Neural progenitor cell (in vitro differentiated cells): Measurements from ENCODE around the gene FAM236B. TPM values are rescaled to one million over a fixed set of nuclear protein-coding genes. Genes with fewer than 3 reads are reported as not detected.
"Not testable (repeated sequence)": the region's sequence is repeated elsewhere in the genome, so short reads cannot be mapped to it uniquely, and the experiment has no call there.

Experiments
- DNase-seq: peaks from one replicate; pipeline ENCODE4 v3.0.0-alpha.2; 2016; ENCODE audit warnings: low spot score
- H2AFZ ChIP-seq: fragments of 200-600 bp; sonication (generic); replicated peaks from 2 replicates; pipeline ENCODE4 v1.6.1; 2016; ENCODE audit warnings: antibody characterized with exemption
- H3F3A ChIP-seq: fragments of 200-600 bp; sonication (generic); 2 replicates; pipeline ENCODE4 v1.6.1; 2016; ENCODE audit warnings: antibody characterized with exemption, low read depth
- H3K27ac ChIP-seq: fragments of 200-600 bp; sonication (generic); 2 replicates; pipeline ENCODE4 v1.5.1; 2016; ENCODE audit warnings: mild to moderate bottlenecking
- H3K27me3 ChIP-seq: fragments of 200-600 bp; sonication (generic); 2 replicates; pipeline ENCODE4 v1.6.1; 2016; ENCODE audit warnings: mild to moderate bottlenecking, moderate library complexity
- H3K36me3 ChIP-seq: fragments of 200-600 bp; sonication (generic); 2 replicates; pipeline ENCODE4 v1.5.1; 2016
- H3K4me1 ChIP-seq: fragments of 200-600 bp; sonication (generic); 2 replicates; pipeline ENCODE4 v1.6.1; 2016; ENCODE audit warnings: mixed run types
- H3K4me2 ChIP-seq: fragments of 200-600 bp; sonication (generic); 2 replicates; pipeline ENCODE4 v1.6.1; 2016
- H3K4me3 ChIP-seq: fragments of 200-600 bp; sonication (generic); 2 replicates; pipeline ENCODE4 v1.5.1; 2016
- H3K79me2 ChIP-seq: fragments of 200-600 bp; sonication (generic); 2 replicates; pipeline ENCODE4 v1.6.1; 2016; ENCODE audit warnings: low read depth
- H3K9ac ChIP-seq: fragments of 200-600 bp; sonication (generic); 2 replicates; pipeline ENCODE4 v1.6.1; 2016
- H3K9me3 ChIP-seq: fragments of 200-600 bp; sonication (generic); 2 replicates; pipeline ENCODE4 v1.5.1; 2016; ENCODE audit warnings: low read depth
- H4K20me1 ChIP-seq: fragments of 200-600 bp; sonication (generic); 2 replicates; pipeline ENCODE4 v1.6.1; 2016; ENCODE audit warnings: low read depth
- H3K27ac Mint-ChIP-seq: 3 replicates; pipeline ENCODE4 v1.8.0; 2021; ENCODE audit warnings: mixed read lengths
- H3K27me3 Mint-ChIP-seq: 2 replicates; pipeline ENCODE4 v1.8.0; 2022; ENCODE audit warnings: low read depth, mild to moderate bottlenecking, inconsistent platforms, moderate library complexity, mixed read lengths; ENCODE audit not compliant: insufficient read depth
- H3K36me3 Mint-ChIP-seq: 3 replicates; pipeline ENCODE4 v1.8.0; 2021; ENCODE audit warnings: mixed read lengths
- H3K4me1 Mint-ChIP-seq: 3 replicates; pipeline ENCODE4 v1.8.0; 2021; ENCODE audit warnings: mixed read lengths
- H3K4me3 Mint-ChIP-seq: 3 replicates; pipeline ENCODE4 v1.8.0; 2021; ENCODE audit warnings: mild to moderate bottlenecking, moderate library complexity, mixed read lengths
- H3K9me3 Mint-ChIP-seq: 3 replicates; pipeline ENCODE4 v1.8.0; 2020; ENCODE audit warnings: mixed read lengths
- CTCF ChIP-seq: fragments of 200-600 bp; sonication (generic); IDR thresholded peaks from 2 replicates; pipeline ENCODE4 v1.5.1; 2017; ENCODE audit warnings: antibody characterized with exemption, mild to moderate bottlenecking
- EZH2 ChIP-seq: fragments of 200-600 bp; sonication (generic); IDR thresholded peaks from 2 replicates; pipeline ENCODE4 v1.6.1; 2017; ENCODE audit warnings: antibody characterized with exemption, mild to moderate bottlenecking, moderate library complexity
- EZH2phosphoT487 ChIP-seq: fragments of 200-600 bp; sonication (generic); IDR thresholded peaks from 2 replicates; pipeline ENCODE4 v1.6.1; 2017; ENCODE audit warnings: antibody characterized with exemption
- total RNA-seq: library from RNA; depleted of rRNA; stranded (reverse); fragments of >200 nt; gene quantifications from 2 replicates; pipeline ENCODE4 v1.2.3, GENCODE V29; 2015; ENCODE audit warnings: low replicate concordance

FAM236B gene
- total RNA-seq, 1 donor from 2014 or later, result not detected

- H3K4me3 Mint-ChIP-seq, H3K9me3 Mint-ChIP-seq, H3K27ac ChIP-seq, H2AFZ ChIP-seq, H3K27ac Mint-ChIP-seq, H3K4me1 Mint-ChIP-seq, H3K27me3 ChIP-seq, H3K27me3 Mint-ChIP-seq, H3K9me3 ChIP-seq, H4K20me1 ChIP-seq, DNase-seq, H3K4me3 ChIP-seq, H3K79me2 ChIP-seq, H3K36me3 ChIP-seq, H3F3A ChIP-seq, H3K4me2 ChIP-seq, H3K36me3 Mint-ChIP-seq, H3K9ac ChIP-seq, H3K4me1 ChIP-seq: not testable (repeated sequence)
Observed at GRCh38 chrX:72777467-72777790, 5.0 kb downstream of the FAM236B start.

- not testable (repeated sequence) for H3K36me3 Mint-ChIP-seq, H3K27me3 Mint-ChIP-seq, H3K4me3 Mint-ChIP-seq, H3K27ac ChIP-seq, H3K4me3 ChIP-seq, H3K27ac Mint-ChIP-seq, H3K36me3 ChIP-seq, H3K4me1 Mint-ChIP-seq, H3K79me2 ChIP-seq, H3K9me3 ChIP-seq, H3K4me2 ChIP-seq, H4K20me1 ChIP-seq, DNase-seq, H3K9ac ChIP-seq, H3K9me3 Mint-ChIP-seq, H2AFZ ChIP-seq, H3F3A ChIP-seq, H3K27me3 ChIP-seq, H3K4me1 ChIP-seq
Observed at GRCh38 chrX:72776653-72777466, 5.6 kb downstream of the FAM236B start, which contains the start of gene DMRTC1B. TSS of gene DMRTC1B (plus strand) at chrX:72776890. CDS start at chrX:72845136, 68,246 bp downstream.

- H3K9me3 ChIP-seq, H3K79me2 ChIP-seq, H3F3A ChIP-seq, H3K9ac ChIP-seq, H3K4me3 Mint-ChIP-seq, H4K20me1 ChIP-seq, H3K27me3 Mint-ChIP-seq, H3K4me1 Mint-ChIP-seq, H3K27ac Mint-ChIP-seq, H3K4me2 ChIP-seq, H2AFZ ChIP-seq, H3K36me3 Mint-ChIP-seq, H3K27ac ChIP-seq, H3K9me3 Mint-ChIP-seq, DNase-seq, H3K4me3 ChIP-seq, H3K4me1 ChIP-seq, H3K36me3 ChIP-seq, H3K27me3 ChIP-seq: not testable (repeated sequence)
Observed at GRCh38 chrX:72760454-72760853, 22.0 kb downstream of the FAM236B start.

- not testable (repeated sequence) for H3K9ac ChIP-seq, H2AFZ ChIP-seq, H3K4me1 ChIP-seq, H3K4me3 Mint-ChIP-seq, H3K27ac Mint-ChIP-seq, H3K4me3 ChIP-seq, H3K79me2 ChIP-seq, H4K20me1 ChIP-seq, H3K36me3 ChIP-seq, H3K36me3 Mint-ChIP-seq, H3F3A ChIP-seq, H3K9me3 ChIP-seq, H3K27ac ChIP-seq, H3K27me3 ChIP-seq, H3K9me3 Mint-ChIP-seq, H3K4me1 Mint-ChIP-seq, H3K27me3 Mint-ChIP-seq, H3K4me2 ChIP-seq, DNase-seq
Observed at GRCh38 chrX:72748545-72748944, 33.9 kb downstream of the FAM236B start.

- H4K20me1 ChIP-seq, H3K9me3 ChIP-seq, H3K27ac ChIP-seq, H3K4me2 ChIP-seq, H3K27ac Mint-ChIP-seq, H3K4me1 ChIP-seq, H3K4me3 Mint-ChIP-seq, DNase-seq, H3K36me3 ChIP-seq, H3F3A ChIP-seq, H3K4me1 Mint-ChIP-seq, H3K79me2 ChIP-seq, H3K27me3 Mint-ChIP-seq, H2AFZ ChIP-seq, H3K4me3 ChIP-seq, H3K9ac ChIP-seq, H3K9me3 Mint-ChIP-seq, H3K36me3 Mint-ChIP-seq, H3K27me3 ChIP-seq: not testable (repeated sequence)
Observed at GRCh38 chrX:72745546-72745945, 36.9 kb downstream of the FAM236B start.

GRCh38 chrX:72735561-72735960 lies 46.9 kb downstream of the FAM236B start:
- TF ChIP-seq CTCF (no peak), EZH2phosphoT487 (no peak), EZH2 (no peak)
- Histone ChIP-seq H3K27me3 (no peaks in the 10 kb centered on the region), H4K20me1 (no peaks in the 10 kb centered on the region), H3K27ac (no peak overlapping the region), H3K4me2 (no peak overlapping the region), H3K4me3 (no peak overlapping the region), H3K9ac (no peak overlapping the region), H3K9me3 (no peaks in the 10 kb centered on the region), H2AFZ (no peak overlapping the region), H3K36me3 (no peaks in the 10 kb centered on the region), H3F3A (no peaks in the 10 kb centered on the region), H3K4me1 (peaks cover 4% of the 10 kb centered on the region), H3K79me2 (no peaks in the 10 kb centered on the region)
- DNase-seq, result no peak
- H3K9me3 Mint-ChIP-seq, result peaks cover 4% of the 10 kb centered on the region
- H3K36me3 Mint-ChIP-seq, result no peaks in the 10 kb centered on the region
- H3K27me3 Mint-ChIP-seq, result no peaks in the 10 kb centered on the region
- peaks cover 2% of the 10 kb centered on the region for H3K4me1 Mint-ChIP-seq
- no peak overlapping the region for H3K27ac Mint-ChIP-seq
- H3K4me3 Mint-ChIP-seq, result no peak overlapping the region

GRCh38 chrX:72733636-72734035 lies 48.8 kb downstream of the FAM236B start:
- not testable (repeated sequence) for H3K9ac ChIP-seq, H3K36me3 ChIP-seq, H3K4me3 Mint-ChIP-seq, H3K9me3 Mint-ChIP-seq, H2AFZ ChIP-seq, H3K4me3 ChIP-seq, H4K20me1 ChIP-seq, H3K4me1 ChIP-seq, H3K27me3 Mint-ChIP-seq, DNase-seq, H3K27ac Mint-ChIP-seq, H3K4me1 Mint-ChIP-seq, H3K27me3 ChIP-seq, H3K9me3 ChIP-seq, H3K79me2 ChIP-seq, H3F3A ChIP-seq, H3K4me2 ChIP-seq, H3K36me3 Mint-ChIP-seq, H3K27ac ChIP-seq
